Gastrocnemius medialis (tissue), 4 donors: ENCODE results near the gene PLD4.

Experiments used
- POLR2A ChIP-seq, 2 donors: fragments of 450-650 bp; IDR thresholded peaks; one replicate each; pipeline ENCODE4 v1.6.1; 2017; ENCODE audit warnings: antibody characterized with exemption in 2 of 2, mild to moderate bottlenecking in 2 of 2, moderate library complexity in 2 of 2
- TF ChIP-seq, protein P1 (sequence below), 5 experiments: fragments of 450-650 bp in 3 of 5; fragments of 200-600 bp in 2 of 5; sonication (generic) in 2 of 5; IDR thresholded peaks in 4 of 5; conservative IDR thresholded peaks in 1 of 5; 1 replicate in 4 of 5; 2 replicates in 1 of 5; pipeline ENCODE4 v1.5.1; 2016 to 2019; ENCODE audit warnings: antibody characterized with exemption in 5 of 5, mild to moderate bottlenecking in 3 of 5, moderate library complexity in 3 of 5

DNA sequence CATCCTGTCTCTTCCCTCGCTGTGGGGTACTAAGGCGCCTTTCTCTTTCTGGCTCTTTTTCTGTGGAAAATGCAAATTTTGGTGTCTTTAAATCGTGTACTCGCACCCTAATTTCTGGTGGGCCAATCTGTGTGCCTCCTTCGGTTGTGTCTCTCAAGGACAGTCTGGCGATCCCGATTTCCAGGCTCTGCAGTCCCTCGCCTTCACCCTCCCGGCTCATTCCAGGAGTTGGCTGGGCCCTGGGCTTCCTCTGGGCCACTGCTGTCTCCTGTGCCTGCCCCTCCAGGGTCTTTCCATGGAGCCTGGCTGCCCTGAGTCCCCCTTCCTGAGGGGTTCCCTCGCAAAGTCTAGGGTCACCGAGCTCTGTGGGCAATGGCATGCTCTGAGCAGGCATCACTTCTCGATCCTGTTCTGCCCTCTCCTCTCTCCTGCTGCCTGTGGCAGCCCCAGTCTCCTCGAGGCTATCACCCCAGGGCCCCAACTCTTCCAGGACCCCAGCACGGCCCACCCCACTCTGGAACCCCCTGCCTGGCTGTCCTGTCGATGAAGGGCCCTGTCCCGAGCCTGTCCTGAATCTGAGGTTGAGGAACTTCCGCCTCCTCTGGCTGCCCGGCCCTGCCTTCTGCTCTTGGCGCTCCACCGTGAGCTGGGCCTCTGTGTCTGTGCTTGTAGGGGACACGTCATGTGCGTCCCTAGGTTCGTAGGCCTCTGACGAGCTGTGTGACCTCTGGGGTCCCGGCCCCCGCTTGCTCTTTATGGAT lies 29.4 kb downstream of the PLD4 start:
- TF ChIP-seq, protein P1, sequence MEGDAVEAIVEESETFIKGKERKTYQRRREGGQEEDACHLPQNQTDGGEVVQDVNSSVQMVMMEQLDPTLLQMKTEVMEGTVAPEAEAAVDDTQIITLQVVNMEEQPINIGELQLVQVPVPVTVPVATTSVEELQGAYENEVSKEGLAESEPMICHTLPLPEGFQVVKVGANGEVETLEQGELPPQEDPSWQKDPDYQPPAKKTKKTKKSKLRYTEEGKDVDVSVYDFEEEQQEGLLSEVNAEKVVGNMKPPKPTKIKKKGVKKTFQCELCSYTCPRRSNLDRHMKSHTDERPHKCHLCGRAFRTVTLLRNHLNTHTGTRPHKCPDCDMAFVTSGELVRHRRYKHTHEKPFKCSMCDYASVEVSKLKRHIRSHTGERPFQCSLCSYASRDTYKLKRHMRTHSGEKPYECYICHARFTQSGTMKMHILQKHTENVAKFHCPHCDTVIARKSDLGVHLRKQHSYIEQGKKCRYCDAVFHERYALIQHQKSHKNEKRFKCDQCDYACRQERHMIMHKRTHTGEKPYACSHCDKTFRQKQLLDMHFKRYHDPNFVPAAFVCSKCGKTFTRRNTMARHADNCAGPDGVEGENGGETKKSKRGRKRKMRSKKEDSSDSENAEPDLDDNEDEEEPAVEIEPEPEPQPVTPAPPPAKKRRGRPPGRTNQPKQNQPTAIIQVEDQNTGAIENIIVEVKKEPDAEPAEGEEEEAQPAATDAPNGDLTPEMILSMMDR (IDR thresholded peaks at IDR 0.05 in 4 of 5, conservative IDR thresholded peaks at IDR 0.05 in 1 of 5): no peak
- TF ChIP-seq POLR2A (IDR thresholded peaks at IDR 0.05): no peak
